ENCODE data around the gene PAQR4. TPM values are rescaled to one million over a fixed set of nuclear protein-coding genes. Genes with fewer than 3 reads are reported as not detected.

PAQR4 gene
- total RNA-seq, 1 experiment from 2014 or later: 77.4 TPM

DNA sequence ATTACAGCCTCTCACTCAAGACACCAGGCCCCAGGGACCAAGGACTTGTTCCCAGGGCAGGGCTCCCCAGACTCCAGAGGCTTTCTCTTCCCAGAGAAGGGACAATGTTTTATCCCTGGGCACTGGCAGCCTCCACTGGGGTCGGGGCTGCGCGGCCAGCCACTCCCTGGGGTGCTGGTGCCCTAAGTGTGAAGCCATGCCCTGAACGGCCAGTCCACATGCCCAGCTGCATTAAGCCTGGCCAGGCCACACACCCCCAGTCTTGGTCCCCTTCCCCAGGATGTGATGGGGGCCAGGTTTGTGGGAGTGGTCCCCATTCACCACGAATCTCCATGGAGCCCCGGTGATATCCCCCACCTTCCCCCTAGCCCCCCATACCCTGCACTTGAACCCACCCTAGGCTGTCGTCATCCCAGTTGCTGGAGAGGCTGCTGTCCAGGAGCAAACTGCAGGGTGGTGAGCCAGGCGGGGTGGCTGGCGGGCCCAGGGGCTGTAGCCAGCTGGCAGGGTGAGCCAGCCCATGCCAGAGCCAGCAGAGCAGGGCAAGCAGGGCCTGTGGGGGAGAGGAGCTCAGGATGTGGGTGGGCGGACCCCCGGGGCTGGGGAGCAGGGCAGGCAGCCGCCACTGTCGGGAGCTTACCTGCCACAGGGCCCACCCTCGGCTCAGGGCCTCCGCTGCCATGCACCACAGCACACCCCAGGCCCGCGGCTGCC, 4.6 kb downstream of the PAQR4 start:
- no peak for DNase-seq (ENCODE audit: low read depth)
- in situ Hi-C loops (cut with HindIII; ENCODE audit: low pct_unique_long_range_greater_than_20kb, low sequenced_read_pairs): no loop called here

DNA sequence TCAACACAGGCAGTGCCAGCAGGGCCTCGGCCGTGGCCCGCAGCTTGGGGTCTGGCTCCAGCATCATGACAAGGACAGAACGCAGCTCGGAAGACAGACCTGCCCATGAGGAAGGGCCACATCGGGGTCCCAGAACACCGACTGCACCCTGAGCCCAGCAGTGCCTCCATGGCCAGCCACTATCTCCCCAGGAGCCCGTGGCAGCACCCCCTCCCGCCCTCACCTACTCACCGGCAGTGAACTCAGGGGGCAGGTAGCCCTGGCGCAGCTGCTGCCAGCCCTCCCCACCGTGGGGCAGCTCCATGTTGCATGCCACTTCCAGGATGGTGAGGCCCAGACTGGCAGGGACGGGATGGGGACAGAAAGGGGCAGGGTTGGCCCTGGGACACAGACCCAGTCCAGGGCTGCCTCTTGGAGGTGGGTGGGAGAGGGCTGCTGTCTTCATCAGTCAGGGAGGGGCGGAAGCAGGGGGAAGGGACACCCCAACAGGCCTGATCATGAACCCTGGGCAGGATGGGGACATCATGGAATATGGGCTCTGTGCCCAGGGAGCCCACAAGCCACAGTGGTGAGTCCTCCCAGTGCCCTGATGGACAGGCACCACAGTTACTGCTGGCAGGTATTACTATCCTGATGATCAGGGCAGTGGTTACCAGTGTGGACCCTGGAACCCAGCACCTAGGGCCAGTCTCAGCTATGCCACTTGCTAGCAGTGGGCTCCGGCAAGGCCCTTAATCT, 5.3 kb downstream of the PAQR4 start:
- in situ Hi-C loops (cut with HindIII; ENCODE audit: low pct_unique_long_range_greater_than_20kb, low sequenced_read_pairs): no loop called here
- DNase-seq (ENCODE audit: low read depth): no peak

DNA sequence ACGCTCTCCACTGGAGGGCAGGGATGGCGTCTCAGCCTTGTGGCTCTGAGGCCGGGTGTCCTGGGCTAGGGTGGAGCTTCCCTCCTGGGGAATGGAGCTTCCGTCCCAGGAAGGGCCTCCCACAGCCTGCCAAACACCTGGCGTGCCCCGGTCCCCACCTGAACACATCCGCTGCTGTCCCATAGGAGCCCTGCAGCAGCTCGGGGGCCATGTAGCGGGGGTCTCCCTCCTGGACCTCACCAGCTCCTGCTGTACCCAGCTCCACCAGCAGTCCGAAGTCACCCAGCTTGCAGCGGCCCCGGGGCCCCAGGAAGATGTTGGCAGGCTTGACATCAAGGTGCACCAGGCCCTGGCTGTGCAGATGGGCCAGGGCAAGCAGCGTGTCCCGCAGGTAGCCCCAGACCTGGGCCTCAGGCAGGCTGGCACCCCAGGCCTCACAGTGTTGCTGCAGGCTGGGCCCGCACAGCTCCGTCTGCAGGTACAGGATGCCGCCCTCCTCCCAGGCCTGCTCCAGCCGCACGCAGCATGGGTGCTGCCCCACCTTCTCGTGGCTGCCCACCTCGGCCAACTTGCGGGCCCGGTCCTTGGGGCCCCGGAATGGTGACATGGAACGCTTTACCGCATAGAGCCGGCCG, 6.1 kb downstream of the PAQR4 start:
- DNase-seq (ENCODE audit: low read depth): no peak
- in situ Hi-C loops (cut with HindIII; ENCODE audit: low pct_unique_long_range_greater_than_20kb, low sequenced_read_pairs): no loop called here

DNA sequence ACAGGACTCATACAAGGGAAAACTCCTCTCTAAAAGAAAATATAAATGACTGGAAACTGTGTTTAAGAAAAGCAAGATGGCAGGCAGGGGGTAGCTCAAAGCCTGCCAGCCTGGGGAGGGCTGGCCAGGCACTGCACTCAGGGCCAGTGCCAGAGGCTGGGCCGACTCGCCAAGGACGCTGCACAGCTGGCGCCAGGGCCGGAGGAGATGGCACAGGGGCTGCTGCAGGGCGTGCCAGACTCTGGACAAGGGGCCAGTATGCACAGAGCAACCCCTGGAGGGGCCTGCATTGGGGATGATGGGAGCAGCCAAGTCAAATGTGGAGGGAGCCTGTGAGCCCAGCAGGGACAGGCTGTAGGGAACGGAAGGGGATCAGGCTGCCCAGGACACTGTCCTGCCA, 7.1 kb downstream of the PAQR4 start:
- in situ Hi-C loops (cut with HindIII; ENCODE audit: low pct_unique_long_range_greater_than_20kb, low sequenced_read_pairs): no loop called here
- DNase-seq (ENCODE audit: low read depth): no peak

DNA sequence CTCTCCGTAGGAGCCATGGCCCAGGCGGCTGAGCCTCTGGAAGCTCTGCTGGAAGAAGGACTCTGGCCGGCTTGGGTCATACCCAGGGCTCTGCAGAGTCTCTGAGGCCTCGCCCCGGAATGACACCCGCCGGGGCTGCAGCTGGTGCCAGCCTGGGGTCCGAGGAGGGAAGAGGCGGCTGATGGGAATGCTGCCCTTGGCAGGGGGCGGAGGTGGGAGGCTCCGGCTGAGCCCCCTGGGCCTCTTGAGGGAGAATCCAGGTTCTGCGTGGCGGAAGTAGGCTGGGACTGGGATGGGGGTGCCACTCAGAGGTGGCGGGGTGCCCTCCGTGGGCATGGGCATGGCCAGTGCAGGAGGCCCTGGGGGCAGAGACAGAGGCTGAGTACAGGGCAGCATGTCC, 7.5 kb downstream of the PAQR4 start:
- no peak for DNase-seq (ENCODE audit: low read depth)
- in situ Hi-C loops (cut with HindIII; ENCODE audit: low pct_unique_long_range_greater_than_20kb, low sequenced_read_pairs): no loop called here

DNA sequence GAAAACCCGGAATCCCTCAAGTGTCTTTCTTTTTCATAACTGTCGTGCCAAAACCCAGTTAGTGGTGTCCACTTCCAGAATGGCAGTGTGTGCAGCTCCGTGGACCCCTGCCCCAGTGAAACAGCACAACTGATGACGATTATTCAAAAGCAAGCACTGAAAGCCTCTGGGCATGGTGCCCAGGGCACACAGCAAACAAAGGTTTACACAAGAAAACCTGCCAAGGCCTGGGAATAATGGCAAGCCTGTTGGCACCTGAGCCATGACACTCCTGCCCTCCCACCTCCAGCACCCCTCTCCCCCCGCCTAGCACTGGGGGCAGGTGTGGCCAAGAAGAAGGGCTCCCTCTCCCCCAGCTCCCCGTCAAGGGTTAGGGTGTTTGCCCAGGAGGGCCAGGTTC, 8.3 kb downstream of the PAQR4 start:
- no peak for DNase-seq (ENCODE audit: low read depth)
- in situ Hi-C loops (cut with HindIII; ENCODE audit: low pct_unique_long_range_greater_than_20kb, low sequenced_read_pairs): no loop called here

DNA sequence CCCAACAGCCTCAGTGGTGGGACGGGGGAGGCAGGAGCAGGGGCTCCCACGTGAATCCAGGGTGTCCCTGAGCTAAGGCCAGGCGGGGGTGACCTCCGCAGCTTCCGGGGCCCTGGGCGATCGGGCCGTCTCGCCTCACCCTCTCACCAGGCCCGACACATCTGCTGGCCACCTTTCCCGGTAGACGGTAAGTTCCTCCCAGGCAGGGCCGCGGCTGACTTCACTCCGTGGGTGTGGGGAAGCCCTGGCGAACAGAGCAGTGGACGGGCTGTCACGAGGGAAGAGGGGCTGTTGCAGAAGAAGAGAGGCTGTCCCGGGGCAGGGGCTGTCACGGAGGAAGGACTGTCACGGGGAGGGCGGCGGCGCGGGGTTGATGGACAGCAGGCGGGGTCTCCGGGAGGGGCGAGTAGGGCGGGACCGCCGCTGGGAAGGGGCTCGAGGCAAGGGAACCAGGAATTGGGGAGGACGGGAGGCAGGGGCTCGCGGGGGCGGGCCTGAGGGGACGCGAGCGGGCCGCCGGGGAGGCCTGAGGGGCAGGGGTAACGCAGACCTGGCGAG, 10.6 kb downstream of the PAQR4 start:
- in situ Hi-C loops (cut with HindIII; ENCODE audit: low pct_unique_long_range_greater_than_20kb, low sequenced_read_pairs): no loop called here
- DNase-seq (ENCODE audit: low read depth): no peak

DNA sequence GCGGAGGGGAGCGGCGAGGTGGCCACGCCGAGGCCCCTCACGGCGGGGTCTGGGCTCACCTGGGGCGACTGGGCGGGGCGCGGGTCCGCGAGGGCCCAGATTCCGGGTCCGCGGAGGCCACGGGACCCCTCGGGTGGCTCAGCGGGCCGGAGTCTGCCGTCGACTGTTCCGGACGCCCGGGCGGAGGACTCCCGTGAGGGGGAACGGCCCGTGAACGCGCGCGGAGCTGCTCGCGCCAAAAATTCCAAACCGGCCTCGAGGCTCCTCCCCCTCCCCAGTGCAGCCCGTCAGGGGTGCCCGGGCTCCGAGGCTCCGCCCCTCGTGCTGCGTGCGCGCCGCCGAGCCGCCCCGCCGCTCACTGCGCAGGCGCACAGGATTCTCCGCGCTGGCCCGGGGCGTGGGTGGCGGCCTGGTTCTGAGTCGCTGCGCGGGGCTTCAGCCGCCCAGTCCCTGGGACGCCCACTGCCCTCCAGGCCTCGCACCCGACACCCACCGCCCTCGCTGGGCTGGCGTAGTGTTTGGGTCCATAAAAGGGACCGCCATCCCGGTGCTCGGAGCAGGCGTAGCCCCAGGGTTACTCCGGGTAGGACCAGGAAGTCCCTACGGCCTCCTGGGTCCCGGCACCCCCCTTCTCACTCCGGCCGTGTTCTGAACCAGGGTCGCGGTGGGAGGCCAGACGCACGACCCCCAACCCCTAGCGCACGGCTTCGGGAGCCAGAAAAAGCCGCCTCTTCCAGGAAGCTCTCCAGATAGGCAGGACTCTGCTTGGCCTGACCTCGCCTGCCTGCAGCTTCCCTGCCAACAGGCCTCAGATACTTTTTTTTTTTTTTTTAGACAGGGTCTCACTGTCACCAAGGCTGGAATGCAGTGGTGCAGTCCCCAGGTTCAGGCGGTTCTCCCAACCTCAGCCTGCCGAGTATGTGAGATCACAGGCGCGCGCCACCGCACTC, 11.4 kb downstream of the PAQR4 start, which contains the start of gene PKMYT1:
Gene PKMYT1 (minus strand): TSS at position 220 of the 950 bp plus-strand sequence. CDS start 789 bp downstream, outside the sequence.
- in situ Hi-C loops (cut with HindIII; ENCODE audit: low pct_unique_long_range_greater_than_20kb, low sequenced_read_pairs): no loop called here

DNA sequence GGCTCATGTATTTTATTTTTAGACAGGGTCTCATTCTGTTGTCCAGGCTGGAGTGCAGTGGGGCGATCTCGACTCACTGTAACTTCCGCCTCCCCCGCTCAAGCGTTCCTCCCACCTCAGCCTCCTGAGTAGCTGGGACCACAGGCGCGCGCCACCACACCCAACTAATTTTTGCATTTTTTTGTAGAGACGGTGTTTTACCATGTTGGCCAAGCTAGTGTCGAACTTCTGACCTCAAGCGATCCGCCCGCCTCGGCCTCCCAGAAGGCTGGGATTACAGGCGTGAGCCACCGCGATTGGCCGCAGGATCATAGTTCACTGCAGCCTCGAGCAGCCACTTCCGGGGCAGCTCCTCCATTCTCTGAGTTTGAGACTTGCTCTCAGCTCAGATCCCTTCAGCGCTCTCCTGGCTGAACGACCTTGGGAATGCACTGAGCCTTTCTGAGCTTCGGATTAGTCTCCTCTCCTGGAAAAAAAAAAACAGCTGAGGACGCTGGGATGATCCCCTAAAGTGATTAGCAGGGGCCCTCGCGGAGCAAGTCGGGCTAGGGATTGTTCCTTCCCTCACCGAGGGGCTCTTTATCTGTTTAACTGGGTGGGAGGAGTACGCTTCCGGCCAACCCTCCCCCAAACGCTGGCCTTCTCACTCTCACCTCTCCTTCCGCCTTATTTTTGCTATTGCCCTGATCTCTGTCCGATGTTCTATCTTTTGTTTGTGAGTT, 12.2 kb downstream of the PAQR4 start:
- DNase-seq (ENCODE audit: low read depth): no peak

More for the DNA sequence above, 11.4 kb downstream of the PAQR4 start, which contains the start of gene PKMYT1:
- DNase-seq (ENCODE audit: low read depth): peak; percentile 92

DNA sequence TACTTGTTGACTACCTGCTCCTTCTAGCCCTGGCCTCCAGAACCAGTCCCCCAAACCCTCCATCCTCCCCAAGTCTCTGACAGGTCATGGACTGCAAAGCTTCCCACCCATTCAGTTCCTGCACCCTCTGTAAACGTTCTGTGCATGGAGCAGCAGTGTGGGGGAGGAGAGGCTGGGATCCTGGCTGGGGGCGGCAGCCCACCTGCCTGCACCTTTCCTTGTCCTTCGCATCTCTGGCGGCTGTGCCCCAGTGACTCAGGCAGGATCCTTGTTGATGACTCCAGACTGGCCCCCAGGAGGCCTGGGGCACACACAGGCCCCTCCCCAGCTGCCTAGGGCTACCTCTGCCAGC, 12.7 kb downstream of the PAQR4 start:
- in situ Hi-C loops (cut with HindIII; ENCODE audit: low pct_unique_long_range_greater_than_20kb, low sequenced_read_pairs): no loop called here
- DNase-seq (ENCODE audit: low read depth): no peak

More for the DNA sequence above, 12.2 kb downstream of the PAQR4 start:
- in situ Hi-C loops (cut with HindIII; ENCODE audit: low pct_unique_long_range_greater_than_20kb, low sequenced_read_pairs): no loop called here

DNA sequence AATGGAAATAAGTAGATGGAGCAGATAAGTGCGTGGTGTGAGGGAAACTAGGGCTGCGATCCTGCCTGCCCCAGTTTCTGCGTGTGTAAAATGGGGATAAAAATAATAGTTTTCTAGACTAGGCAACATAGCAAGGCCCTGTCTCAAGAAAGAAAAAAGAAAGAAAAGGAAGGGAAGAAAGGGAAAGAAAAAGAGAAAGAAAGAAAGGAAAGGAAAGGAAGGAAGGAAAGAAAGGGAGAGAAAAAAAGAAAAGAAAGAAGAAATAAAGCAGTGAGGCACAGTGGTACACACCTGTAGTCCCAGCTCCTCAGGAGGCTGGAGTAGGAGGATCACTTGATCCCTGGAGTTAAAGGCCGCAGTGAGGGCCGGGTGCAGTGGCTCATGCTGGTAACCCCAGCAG, 13.3 kb downstream of the PAQR4 start:
- in situ Hi-C loops (cut with HindIII; ENCODE audit: low pct_unique_long_range_greater_than_20kb, low sequenced_read_pairs): no loop called here
- no peak for DNase-seq (ENCODE audit: low read depth)

DNA sequence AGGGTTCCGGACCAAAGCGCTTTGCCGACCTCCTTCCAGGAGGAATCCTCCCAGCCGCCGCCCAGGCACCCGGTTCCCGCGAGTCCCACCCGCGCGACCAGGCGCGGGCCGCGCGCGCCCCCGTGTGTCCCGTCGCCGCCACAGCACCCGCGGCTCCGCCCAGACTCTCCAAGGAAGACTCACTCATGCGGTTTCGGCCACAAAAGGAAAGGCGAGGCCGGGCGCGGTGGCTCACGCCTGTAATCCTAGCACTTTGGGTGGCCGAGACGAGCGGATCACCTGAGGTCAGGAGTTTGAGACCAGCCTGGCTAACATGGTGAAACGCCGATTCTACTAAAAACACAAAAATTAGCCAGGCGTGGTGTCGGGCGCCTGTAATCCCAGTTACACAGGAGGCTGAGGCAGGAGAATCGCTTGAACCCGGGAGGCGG, 14.6 kb downstream of the PAQR4 start:
- peak; percentile 89 for DNase-seq (ENCODE audit: low read depth)
- in situ Hi-C loops (cut with HindIII; ENCODE audit: low pct_unique_long_range_greater_than_20kb, low sequenced_read_pairs): no loop called here

DNA sequence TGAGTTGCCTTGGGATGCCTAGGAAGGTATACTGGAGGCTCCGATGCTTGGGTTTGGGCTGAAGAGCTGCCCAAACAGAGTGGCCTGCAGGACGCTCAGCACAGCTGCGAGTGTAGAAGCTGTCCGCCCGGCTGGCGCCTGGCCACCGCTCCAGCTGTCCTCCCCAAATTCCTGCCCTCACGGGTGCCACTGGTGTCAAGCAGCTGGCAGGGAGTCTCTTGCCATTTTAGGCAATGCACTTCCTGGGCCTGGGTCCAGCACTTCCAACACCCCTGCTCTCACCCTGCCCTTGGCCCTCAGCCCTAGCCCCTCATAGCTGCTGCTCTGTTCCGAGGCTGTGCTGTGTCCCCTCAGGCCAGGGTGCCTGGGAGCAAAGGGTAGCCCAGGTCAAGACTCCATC, 16.3 kb downstream of the PAQR4 start:
- in situ Hi-C loops (cut with HindIII; ENCODE audit: low pct_unique_long_range_greater_than_20kb, low sequenced_read_pairs): no loop called here
- no peak for DNase-seq (ENCODE audit: low read depth)

DNA sequence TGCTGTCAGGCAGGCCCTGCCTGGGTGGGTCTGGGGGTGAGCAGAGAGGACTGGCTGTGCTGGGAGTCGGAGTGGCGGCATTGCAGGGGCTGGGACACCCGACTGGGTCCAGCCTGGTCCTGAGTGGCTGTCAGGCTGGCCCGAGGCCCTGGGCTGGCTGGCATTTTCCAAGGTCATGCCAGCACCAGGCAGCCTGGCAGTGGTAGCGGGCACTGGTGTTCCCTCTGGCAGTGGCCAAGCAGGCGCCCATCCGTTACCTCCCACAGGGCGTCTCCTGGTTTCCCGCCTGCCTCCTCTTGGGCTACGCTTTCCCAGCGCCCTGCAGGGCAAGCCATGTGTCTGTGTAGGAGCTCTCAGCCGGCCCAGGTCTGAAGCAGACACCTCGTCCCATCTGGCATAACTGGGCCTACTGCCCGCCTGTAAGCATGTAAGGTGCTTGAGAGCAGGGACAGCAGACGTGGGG, 16.8 kb downstream of the PAQR4 start:
- in situ Hi-C loops (cut with HindIII; ENCODE audit: low pct_unique_long_range_greater_than_20kb, low sequenced_read_pairs): no loop called here
- no peak for DNase-seq (ENCODE audit: low read depth)

DNA sequence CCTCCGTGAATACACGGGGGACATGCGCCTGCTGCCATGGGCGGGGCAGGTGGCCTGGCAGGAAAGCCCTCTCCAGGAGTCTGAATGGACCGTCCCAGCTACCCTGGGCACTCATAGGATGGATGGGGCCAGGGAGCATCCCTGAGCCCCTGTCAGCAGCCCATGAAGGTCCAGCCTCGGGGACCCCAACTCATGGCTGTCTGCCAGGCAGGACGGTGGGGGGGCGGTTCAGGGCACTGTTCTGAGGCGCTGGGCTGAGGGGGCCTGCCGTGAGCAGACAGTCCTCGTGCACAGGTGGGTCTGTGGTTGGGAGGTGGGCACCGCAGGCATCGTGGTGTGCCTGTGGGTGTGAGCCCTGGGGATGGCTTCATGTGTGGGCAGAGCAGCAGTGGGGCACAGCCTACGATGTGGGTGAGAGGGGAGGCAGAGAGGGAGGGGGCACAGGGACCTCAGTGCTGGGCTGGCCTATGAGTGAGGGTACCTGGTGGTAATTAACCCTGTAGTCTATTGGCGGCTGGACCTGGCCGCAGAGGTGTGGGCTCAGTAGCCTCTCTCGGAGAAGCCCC, 17.6 kb downstream of the PAQR4 start:
- in situ Hi-C loops (cut with HindIII; ENCODE audit: low pct_unique_long_range_greater_than_20kb, low sequenced_read_pairs): no loop called here
- DNase-seq (ENCODE audit: low read depth): no peak

DNA sequence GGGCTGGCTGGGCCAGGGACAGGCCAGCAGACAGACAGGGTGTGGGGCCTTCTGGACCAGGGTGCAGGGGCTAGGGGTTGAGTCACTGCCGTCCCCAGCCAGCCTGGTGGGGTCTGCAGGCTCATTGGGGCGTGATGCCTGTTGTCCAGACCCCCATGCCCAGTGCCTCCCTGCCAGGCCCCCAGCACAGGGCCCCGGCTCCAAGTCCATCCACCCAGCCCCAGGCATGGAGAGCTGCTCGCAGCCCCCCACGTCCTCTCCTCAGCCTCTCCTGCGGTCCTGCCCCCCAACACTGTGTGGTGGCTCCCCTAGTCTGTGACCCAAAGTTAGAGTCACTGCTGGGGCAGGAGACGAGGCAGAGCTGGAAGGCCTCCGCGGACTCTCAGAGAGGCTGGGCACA, 18.1 kb downstream of the PAQR4 start:
- in situ Hi-C loops (cut with HindIII; ENCODE audit: low pct_unique_long_range_greater_than_20kb, low sequenced_read_pairs): no loop called here

DNA sequence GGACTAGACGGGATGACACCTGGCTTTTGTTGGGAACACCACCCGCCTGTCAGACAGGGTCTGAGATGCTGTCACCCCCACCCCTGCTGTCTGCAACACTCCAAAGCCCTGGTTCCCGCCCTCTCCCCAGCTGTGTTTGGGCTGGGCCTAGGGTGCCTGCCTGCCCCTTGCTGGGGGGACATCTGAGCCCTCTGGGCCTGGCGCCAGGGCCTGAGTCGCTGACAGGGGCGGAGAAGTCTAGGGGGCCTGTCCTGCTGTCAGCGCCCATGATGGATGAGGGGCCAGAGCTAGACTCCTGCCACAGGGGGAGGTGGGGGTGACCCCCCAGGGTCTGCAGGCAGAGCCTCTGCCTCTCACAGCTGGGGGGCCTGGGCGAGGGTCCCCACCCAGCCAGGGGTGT, 18.7 kb downstream of the PAQR4 start:
- in situ Hi-C loops (cut with HindIII; ENCODE audit: low pct_unique_long_range_greater_than_20kb, low sequenced_read_pairs): no loop called here

More for the DNA sequence above, 18.1 kb downstream of the PAQR4 start:
- DNase-seq (ENCODE audit: low read depth): no peak

More for the DNA sequence above, 18.7 kb downstream of the PAQR4 start:
- no peak for DNase-seq (ENCODE audit: low read depth)

Data from Caki2 (cell line).